HG03103 (cell line): ENCODE measurements around the gene P3R3URF.

Experiments
- ATAC-seq: cut with Tn5 transposase; IDR thresholded peaks from one replicate; pipeline ENCODE4 v1.9.1; 2021; ENCODE audit warnings: low read depth; ENCODE audit not compliant: unreplicated experiment

The P3R3URF gene

GRCh38 chr1:46194641-46195193 lies 18.4 kb upstream of the P3R3URF start:
- ATAC-seq = no peak

- ATAC-seq = no peak
Observed at GRCh38 chr1:46193984-46194570, 17.8 kb upstream of the P3R3URF start.

- no peak for ATAC-seq
Observed at GRCh38 chr1:46193285-46193684, 17.0 kb upstream of the P3R3URF start.

DNA sequence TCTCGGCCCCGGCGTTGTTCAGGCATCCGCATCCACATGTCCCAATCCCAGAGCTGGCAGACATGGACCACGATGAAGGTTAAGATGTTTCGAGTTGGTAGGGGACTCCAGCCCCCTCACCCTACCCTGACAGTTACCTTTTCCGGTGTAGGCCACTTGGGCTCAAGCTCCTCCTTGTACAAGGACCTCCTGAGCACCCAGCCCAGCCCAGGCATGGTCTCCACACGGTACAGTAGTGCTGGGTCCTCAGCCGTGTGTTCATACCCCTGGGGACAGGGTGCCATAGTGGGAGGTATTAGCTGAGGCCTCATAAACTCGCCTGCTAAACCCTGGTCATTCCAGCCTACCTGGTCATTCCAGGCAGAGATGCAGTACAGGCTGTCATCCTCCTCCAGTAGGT lies 15.9 kb upstream of the P3R3URF start:
- no peak for ATAC-seq

- ATAC-seq = no peak
Observed at GRCh38 chr1:46191033-46191701, 14.9 kb upstream of the P3R3URF start.

GRCh38 chr1:46190539-46190938 lies 14.3 kb upstream of the P3R3URF start:
- no peak for ATAC-seq

- ATAC-seq = no peak
Observed at GRCh38 chr1:46188295-46189030, 12.2 kb upstream of the P3R3URF start.

- ATAC-seq = no peak
Observed at GRCh38 chr1:46187106-46187869, 11.0 kb upstream of the P3R3URF start.

- no peak for ATAC-seq
Observed at GRCh38 chr1:46186076-46186475, 9.8 kb upstream of the P3R3URF start.

- no peak for ATAC-seq
Observed at GRCh38 chr1:46184920-46185658, 8.8 kb upstream of the P3R3URF start.

DNA sequence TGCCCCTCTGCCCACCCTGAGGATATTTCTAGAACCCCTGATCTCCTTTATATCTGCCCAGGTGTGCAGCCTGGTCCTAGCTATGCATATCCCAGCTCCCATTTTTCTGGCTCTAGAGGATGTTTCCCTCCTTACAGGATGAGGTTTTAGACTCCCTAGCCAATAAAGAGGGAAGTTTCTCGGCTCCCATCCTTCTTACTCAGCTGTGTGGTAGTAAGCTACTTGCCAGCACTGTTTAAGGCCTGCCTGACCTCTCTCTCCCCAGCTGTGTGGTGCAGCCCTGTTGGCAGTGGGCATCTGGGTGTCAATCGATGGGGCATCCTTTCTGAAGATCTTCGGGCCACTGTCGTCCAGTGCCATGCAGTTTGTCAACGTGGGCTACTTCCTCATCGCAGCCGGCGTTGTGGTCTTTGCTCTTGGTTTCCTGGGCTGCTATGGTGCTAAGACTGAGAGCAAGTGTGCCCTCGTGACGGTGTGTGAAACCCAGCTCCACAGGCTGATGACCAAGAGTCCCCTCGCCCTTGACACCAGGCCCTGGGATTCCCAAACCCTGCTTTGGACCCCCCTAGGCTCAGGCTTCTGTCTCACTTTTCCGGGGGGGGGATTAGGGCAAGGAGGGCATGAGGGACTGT lies 7.8 kb upstream of the P3R3URF start:
- ATAC-seq = no peak

DNA sequence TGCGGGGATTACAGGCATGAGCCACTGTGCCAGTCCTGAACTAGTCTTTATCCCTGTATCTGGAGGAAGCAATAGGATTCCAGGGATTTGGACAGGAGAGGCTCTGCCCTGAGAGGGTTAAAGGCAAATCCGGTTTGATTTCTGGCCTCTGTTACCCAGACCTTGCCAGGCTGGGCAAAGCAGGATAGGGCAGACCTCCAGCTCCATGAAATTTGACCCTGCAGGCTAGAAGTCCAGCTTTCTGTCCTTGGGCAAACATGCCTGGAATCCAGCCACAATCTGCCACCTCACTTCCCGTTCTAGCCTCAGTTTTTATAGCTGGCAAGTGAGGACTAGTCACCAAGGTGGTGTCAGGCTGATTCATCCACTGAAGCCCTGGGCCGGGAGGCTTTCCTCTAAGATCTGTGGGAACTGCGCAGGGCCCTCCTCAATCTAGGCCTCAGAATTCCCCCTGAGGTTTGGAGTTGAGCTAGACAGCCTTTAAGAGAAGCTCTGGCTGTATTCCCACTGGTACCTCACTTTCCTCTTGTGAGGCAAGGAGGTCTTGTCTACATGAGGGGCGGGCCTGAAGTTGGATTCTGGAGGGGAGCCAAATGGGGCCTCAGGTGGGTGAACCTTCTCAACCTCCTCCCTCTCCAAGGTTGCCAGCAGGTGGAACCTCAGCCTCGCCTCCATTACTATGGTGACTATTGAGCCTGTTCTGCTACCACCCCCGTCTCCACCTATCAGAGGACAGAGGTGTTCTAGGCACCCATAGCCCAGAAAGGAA lies 7.0 kb upstream of the P3R3URF start:
- no peak for ATAC-seq

GRCh38 chr1:46181343-46182260 lies 5.3 kb upstream of the P3R3URF start:
- ATAC-seq = no peak

DNA sequence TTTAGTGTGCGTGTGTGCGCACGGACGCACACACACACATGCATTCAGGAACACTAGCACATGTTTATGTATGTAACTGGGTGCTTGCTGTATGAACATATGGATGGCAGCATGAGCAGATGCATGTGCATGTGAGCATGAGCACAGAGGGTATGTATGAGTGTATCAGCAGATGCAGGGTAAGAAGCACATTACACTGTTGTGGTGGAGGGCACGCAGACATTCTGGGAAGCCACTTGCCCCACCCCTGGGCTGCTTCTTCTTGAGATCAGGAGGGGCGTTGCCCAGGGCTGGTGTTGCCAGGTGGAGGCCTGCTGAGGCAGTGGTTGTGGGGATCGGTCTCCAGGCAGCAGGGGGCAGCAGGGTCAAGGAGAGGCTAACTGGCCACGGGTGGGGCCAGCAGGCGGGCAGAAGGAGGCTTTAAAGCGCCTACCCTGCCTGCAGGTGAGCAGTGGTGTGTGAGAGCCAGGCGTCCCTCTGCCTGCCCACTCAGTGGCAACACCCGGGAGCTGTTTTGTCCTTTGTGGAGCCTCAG lies 3.9 kb upstream of the P3R3URF start:
- ATAC-seq = no peak

DNA sequence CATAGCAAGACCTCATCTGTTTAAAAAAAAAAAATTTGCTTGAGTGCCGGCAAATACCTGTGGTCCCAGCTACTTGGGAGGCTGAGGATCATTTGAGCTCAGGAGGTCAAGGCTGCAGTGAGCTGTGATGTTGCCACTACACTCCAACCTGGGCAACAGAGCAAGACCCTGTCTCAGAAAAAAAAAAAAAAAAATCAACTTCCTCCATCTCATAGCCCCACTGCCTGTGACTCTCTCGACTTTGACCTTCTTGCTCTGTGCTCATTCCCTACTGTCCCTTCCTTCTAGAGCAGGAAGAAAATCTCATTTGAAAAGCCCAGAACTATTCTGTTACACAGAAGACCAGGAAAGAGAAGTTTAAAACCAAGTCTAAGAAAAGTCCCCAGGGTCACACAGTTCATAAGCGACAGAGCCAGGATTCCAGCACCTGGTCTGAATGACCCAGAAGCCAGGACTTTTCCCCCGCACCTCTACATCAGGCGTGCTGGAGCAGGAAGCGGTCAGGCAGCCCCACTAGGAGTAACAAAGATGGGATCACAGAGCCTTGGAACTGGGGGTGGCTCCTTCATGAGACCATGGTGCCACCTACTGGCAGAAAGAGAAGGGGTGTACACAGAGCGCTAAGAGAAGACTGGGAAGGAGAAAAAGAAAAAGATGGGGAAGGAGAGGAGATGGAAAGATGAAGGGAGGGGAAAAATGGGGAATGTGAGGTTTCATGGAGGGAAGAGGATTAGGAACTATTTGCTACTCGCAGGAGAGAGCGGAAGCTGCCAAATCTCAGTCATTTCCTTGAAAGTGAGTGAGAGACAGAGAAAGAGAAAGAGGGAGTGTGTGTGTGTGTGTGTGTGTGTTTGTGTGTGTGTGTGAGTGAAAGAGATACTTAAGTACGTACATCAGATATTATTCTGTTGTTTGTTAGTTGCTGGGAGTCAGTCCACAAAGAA lies 3.1 kb upstream of the P3R3URF start:
- ATAC-seq = no peak

DNA sequence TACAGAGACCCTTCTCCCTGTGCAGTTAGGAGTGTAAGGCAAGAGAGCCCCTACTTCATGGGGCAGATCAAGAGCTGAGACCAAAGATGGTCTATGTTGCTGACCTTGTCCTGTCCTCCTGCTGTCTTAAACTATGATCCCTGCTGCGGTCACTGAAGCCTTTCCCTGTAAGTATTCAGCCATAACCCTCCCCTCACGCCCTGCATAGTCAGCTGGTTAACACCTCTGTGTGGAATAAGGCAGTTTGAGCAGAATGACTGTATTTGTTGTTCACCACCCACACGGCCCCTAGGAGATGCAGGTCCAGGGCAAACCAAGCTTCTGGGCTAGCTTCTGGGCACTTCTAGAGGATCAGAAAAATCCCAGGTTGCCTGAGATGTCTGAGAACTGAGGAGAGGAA lies 1.0 kb downstream of the P3R3URF start:
- ATAC-seq = no peak
